GM12878 (cell line): Measurements from ENCODE around the gene KCTD17. TPM values are rescaled to one million over a fixed set of nuclear protein-coding genes. Genes with fewer than 3 reads are reported as not detected.

Experiments used
- CBX3 ChIP-seq: fragments of 200-600 bp; sonication (generic); IDR thresholded peaks from 2 replicates; pipeline ENCODE4 v1.6.1; 2016; ENCODE audit warnings: low read depth, borderline replicate concordance
- CBX5 ChIP-seq: sonication (generic); IDR thresholded peaks from 2 replicates; pipeline ENCODE4 v1.6.1; 2016; ENCODE audit warnings: low read depth, moderate library complexity, mild to moderate bottlenecking, inconsistent platforms
- GATAD2B ChIP-seq: fragments of 450-650 bp; conservative IDR thresholded peaks from 2 replicates; pipeline ENCODE4 v1.6.1; 2017; ENCODE audit warnings: low read depth, mild to moderate bottlenecking, moderate library complexity
- POLR2A ChIP-seq: IDR thresholded peaks from 2 replicates; pipeline ENCODE4 v1.6.1; 2011; ENCODE audit warnings: low read depth, mild to moderate bottlenecking, low read length
- RAD21 ChIP-seq: IDR thresholded peaks from 2 replicates; pipeline ENCODE4 v1.6.1; 2011; ENCODE audit warnings: mild to moderate bottlenecking, low read depth, low read length, moderate library complexity; ENCODE audit not compliant: insufficient read depth
- RELA ChIP-seq: fragments of 450-650 bp; IDR thresholded peaks from 2 replicates; pipeline ENCODE4 v1.8.0; 2014; ENCODE audit warnings: borderline replicate concordance; ENCODE audit not compliant: partially characterized antibody
- YBX1 ChIP-seq: fragments of 450-650 bp; IDR thresholded peaks from 2 replicates; pipeline ENCODE4 v1.6.1; 2016; ENCODE audit warnings: antibody characterized with exemption
- ZNF24 ChIP-seq: fragments of 450-650 bp; IDR thresholded peaks from 2 replicates; pipeline ENCODE4 v1.6.1; 2017; ENCODE audit warnings: antibody characterized with exemption, mild to moderate bottlenecking
- polyA plus RNA-seq, 11 experiments: library from polyadenylated mRNA; depleted of rRNA in 4 of 11; unstranded in 6 of 11; stranded (reverse) in 5 of 11; fragments of >200 nt; fragmentation: Nextera tagmentation in 4 of 11; fragmentation: Illumina TruSeq in 1 of 11; extraction: Ambion mirVana in 4 of 11; extraction: Trizol in 1 of 11; gene quantifications; 1 replicate in 1 of 11; 2 replicates in 10 of 11; pipeline versions ENCODE4 v1.2.1 to v1.2.3, GENCODE V29; 2011 to 2016; ENCODE audit warnings: inconsistent platforms in 2 of 11, missing spikeins in 2 of 11, low read depth in 1 of 11
- total RNA-seq, 4 experiments: library from RNA; depleted of rRNA in 3 of 4; stranded (reverse); fragments of >200 nt in 3 of 4; fragmentation: Illumina TruSeq in 1 of 4; extraction: Trizol in 1 of 4; gene quantifications; 2 replicates each; pipeline versions ENCODE4 v1.2.1 to v1.2.3, GENCODE V29; 2013 to 2021
- TF ChIP-seq, protein P1 (sequence below): fragments of 450-650 bp; IDR thresholded peaks from 2 replicates; pipeline ENCODE4 v1.6.1; 2016; ENCODE audit warnings: mild to moderate bottlenecking, moderate library complexity, borderline replicate concordance
- TF ChIP-seq, protein P2 (sequence below): fragments of 450-650 bp; formaldehyde crosslinking; IDR thresholded peaks from 2 replicates; pipeline ENCODE4 v1.5.0; 2022; ENCODE audit warnings: mild to moderate bottlenecking, missing genetic modification characterization
- TF ChIP-seq, protein P3 (sequence below): fragments of 450-650 bp; IDR thresholded peaks from 2 replicates; pipeline ENCODE4 v1.6.1; 2018; ENCODE audit warnings: borderline replicate concordance, mild to moderate bottlenecking; ENCODE audit not compliant: partially characterized antibody
- TF ChIP-seq, protein P4 (sequence below): IDR thresholded peaks from 2 replicates; pipeline ENCODE4 v1.6.1; 2012; ENCODE audit warnings: low read depth, low read length, improper control_type of control experiment
- TF ChIP-seq, protein P5 (sequence below): IDR thresholded peaks from 2 replicates; pipeline ENCODE4 v1.6.1; 2012; ENCODE audit warnings: low read depth, low read length, improper control_type of control experiment

Gene KCTD17
- total and polyA plus RNA-seq, 10 of the 15 experiments (the other 5 are each of a cell fraction or from before 2014, with no cell fraction given), result 0.16 to 18.4 (median 10.1) TPM; not detected in 1

DNA sequence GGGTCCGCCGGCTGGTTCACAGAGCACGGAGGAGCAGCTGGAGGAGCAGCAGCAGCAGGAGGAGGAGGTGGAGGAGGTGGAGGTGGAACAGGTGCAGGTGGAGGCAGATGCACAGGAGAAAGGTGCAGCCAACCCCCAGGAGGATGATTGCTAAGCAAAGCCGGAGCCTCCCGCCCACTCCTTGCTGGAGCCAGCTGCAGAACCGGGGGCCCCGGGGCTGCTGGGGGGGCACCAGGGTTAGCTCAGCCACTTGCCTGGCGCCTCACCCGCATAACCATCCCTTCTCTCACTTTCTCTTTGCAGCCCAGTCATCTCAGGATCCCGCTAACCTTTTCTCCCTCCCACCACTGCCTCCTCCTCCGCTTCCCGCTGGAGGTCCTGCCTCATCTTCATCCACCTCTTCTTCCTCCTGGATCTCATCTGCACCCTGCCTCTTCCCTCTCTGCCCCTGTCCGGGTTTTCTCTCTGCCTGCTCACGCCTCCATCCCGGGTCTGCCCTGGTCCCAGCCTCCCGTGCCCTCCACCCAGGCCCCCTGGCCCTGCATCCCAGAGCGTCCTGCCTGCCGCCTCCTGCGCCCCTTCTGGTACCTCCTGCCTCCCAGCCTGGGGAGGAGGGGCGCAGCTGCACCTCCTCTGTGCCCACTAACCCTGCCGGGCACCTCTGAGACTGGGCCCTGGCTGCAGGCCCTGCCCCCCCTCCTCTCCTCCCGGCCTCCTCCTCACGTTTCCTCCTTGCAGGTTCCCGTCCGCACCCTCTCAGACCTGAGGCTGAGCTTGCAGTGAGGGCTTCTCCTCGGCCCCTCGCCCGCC is 9.5 kb downstream of the KCTD17 start (continued):
- TF ChIP-seq, protein P1, sequence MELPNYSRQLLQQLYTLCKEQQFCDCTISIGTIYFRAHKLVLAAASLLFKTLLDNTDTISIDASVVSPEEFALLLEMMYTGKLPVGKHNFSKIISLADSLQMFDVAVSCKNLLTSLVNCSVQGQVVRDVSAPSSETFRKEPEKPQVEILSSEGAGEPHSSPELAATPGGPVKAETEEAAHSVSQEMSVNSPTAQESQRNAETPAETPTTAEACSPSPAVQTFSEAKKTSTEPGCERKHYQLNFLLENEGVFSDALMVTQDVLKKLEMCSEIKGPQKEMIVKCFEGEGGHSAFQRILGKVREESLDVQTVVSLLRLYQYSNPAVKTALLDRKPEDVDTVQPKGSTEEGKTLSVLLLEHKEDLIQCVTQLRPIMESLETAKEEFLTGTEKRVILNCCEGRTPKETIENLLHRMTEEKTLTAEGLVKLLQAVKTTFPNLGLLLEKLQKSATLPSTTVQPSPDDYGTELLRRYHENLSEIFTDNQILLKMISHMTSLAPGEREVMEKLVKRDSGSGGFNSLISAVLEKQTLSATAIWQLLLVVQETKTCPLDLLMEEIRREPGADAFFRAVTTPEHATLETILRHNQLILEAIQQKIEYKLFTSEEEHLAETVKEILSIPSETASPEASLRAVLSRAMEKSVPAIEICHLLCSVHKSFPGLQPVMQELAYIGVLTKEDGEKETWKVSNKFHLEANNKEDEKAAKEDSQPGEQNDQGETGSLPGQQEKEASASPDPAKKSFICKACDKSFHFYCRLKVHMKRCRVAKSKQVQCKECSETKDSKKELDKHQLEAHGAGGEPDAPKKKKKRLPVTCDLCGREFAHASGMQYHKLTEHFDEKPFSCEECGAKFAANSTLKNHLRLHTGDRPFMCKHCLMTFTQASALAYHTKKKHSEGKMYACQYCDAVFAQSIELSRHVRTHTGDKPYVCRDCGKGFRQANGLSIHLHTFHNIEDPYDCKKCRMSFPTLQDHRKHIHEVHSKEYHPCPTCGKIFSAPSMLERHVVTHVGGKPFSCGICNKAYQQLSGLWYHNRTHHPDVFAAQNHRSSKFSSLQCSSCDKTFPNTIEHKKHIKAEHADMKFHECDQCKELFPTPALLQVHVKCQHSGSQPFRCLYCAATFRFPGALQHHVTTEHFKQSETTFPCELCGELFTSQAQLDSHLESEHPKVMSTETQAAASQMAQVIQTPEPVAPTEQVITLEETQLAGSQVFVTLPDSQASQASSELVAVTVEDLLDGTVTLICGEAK, result no peak
- TF ChIP-seq RAD21, result no peak
- TF ChIP-seq GATAD2B, result 0 out of 2 replicates have a peak, but pooled peaks have one; percentile 18
- TF ChIP-seq, protein P2, sequence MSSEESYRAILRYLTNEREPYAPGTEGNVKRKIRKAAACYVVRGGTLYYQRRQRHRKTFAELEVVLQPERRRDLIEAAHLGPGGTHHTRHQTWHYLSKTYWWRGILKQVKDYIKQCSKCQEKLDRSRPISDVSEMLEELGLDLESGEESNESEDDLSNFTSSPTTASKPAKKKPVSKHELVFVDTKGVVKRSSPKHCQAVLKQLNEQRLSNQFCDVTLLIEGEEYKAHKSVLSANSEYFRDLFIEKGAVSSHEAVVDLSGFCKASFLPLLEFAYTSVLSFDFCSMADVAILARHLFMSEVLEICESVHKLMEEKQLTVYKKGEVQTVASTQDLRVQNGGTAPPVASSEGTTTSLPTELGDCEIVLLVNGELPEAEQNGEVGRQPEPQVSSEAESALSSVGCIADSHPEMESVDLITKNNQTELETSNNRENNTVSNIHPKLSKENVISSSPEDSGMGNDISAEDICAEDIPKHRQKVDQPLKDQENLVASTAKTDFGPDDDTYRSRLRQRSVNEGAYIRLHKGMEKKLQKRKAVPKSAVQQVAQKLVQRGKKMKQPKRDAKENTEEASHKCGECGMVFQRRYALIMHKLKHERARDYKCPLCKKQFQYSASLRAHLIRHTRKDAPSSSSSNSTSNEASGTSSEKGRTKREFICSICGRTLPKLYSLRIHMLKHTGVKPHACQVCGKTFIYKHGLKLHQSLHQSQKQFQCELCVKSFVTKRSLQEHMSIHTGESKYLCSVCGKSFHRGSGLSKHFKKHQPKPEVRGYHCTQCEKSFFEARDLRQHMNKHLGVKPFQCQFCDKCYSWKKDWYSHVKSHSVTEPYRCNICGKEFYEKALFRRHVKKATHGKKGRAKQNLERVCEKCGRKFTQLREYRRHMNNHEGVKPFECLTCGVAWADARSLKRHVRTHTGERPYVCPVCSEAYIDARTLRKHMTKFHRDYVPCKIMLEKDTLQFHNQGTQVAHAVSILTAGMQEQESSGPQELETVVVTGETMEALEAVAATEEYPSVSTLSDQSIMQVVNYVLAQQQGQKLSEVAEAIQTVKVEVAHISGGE, result no peak
- TF ChIP-seq CBX3, result no peak
- no peak for TF ChIP-seq POLR2A
- TF ChIP-seq, protein P3, sequence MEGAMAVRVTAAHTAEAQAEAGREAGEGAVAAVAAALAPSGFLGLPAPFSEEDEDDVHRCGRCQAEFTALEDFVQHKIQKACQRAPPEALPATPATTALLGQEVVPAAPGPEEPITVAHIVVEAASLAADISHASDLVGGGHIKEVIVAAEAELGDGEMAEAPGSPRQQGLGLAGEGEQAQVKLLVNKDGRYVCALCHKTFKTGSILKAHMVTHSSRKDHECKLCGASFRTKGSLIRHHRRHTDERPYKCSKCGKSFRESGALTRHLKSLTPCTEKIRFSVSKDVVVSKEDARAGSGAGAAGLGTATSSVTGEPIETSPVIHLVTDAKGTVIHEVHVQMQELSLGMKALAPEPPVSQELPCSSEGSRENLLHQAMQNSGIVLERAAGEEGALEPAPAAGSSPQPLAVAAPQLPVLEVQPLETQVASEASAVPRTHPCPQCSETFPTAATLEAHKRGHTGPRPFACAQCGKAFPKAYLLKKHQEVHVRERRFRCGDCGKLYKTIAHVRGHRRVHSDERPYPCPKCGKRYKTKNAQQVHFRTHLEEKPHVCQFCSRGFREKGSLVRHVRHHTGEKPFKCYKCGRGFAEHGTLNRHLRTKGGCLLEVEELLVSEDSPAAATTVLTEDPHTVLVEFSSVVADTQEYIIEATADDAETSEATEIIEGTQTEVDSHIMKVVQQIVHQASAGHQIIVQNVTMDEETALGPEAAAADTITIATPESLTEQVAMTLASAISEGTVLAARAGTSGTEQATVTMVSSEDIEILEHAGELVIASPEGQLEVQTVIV, result no peak
- TF ChIP-seq CBX5, result no peak
- TF ChIP-seq, protein P4, sequence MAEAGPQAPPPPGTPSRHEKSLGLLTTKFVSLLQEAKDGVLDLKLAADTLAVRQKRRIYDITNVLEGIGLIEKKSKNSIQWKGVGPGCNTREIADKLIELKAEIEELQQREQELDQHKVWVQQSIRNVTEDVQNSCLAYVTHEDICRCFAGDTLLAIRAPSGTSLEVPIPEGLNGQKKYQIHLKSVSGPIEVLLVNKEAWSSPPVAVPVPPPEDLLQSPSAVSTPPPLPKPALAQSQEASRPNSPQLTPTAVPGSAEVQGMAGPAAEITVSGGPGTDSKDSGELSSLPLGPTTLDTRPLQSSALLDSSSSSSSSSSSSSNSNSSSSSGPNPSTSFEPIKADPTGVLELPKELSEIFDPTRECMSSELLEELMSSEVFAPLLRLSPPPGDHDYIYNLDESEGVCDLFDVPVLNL, result no peak
- no peak for TF ChIP-seq ZNF24
- TF ChIP-seq YBX1, result no peak
- TF ChIP-seq RELA, result no peak
- TF ChIP-seq, protein P5, sequence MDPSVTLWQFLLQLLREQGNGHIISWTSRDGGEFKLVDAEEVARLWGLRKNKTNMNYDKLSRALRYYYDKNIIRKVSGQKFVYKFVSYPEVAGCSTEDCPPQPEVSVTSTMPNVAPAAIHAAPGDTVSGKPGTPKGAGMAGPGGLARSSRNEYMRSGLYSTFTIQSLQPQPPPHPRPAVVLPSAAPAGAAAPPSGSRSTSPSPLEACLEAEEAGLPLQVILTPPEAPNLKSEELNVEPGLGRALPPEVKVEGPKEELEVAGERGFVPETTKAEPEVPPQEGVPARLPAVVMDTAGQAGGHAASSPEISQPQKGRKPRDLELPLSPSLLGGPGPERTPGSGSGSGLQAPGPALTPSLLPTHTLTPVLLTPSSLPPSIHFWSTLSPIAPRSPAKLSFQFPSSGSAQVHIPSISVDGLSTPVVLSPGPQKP, result no peak
